Measurements from ENCODE around the gene PLEKHM3.

DNA sequence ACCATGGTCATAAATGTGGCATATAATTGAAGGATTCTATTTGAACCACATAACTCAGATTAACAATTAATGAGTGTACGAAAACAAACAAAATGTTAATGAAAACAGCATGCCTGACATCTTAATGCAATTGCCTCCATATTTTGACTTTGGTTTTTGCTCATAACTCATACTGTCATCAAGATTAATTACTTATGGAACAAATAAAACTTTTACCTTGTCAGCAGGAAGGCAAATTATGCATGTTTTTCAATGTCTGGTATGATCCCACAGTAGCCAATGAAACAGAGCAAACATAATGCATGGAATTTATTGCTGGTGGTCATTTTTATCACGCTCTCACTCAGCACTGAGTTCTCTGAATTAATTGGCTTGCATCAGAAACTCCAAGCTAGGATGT lies 5.1 kb downstream of the PLEKHM3 start:
- TF ChIP-seq, protein P1, sequence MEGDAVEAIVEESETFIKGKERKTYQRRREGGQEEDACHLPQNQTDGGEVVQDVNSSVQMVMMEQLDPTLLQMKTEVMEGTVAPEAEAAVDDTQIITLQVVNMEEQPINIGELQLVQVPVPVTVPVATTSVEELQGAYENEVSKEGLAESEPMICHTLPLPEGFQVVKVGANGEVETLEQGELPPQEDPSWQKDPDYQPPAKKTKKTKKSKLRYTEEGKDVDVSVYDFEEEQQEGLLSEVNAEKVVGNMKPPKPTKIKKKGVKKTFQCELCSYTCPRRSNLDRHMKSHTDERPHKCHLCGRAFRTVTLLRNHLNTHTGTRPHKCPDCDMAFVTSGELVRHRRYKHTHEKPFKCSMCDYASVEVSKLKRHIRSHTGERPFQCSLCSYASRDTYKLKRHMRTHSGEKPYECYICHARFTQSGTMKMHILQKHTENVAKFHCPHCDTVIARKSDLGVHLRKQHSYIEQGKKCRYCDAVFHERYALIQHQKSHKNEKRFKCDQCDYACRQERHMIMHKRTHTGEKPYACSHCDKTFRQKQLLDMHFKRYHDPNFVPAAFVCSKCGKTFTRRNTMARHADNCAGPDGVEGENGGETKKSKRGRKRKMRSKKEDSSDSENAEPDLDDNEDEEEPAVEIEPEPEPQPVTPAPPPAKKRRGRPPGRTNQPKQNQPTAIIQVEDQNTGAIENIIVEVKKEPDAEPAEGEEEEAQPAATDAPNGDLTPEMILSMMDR (IDR thresholded peaks at IDR 0.05; ENCODE audit: insufficient read depth, low read length, poor library complexity, severe bottlenecking), result no peak
- no peak for TF ChIP-seq EZH2phosphoT487 (conservative IDR thresholded peaks at IDR 0.05; ENCODE audit: low read length)
